ENCODE results near the gene SNRNP70. TPM values are rescaled to one million over a fixed set of nuclear protein-coding genes. Genes with fewer than 3 reads are reported as not detected.

SNRNP70 gene
- total and polyA plus RNA-seq, 10 of the 15 experiments (the other 5 are each of a cell fraction or from before 2014, with no cell fraction given) = 2.7 to 453 (median 159) TPM

DNA sequence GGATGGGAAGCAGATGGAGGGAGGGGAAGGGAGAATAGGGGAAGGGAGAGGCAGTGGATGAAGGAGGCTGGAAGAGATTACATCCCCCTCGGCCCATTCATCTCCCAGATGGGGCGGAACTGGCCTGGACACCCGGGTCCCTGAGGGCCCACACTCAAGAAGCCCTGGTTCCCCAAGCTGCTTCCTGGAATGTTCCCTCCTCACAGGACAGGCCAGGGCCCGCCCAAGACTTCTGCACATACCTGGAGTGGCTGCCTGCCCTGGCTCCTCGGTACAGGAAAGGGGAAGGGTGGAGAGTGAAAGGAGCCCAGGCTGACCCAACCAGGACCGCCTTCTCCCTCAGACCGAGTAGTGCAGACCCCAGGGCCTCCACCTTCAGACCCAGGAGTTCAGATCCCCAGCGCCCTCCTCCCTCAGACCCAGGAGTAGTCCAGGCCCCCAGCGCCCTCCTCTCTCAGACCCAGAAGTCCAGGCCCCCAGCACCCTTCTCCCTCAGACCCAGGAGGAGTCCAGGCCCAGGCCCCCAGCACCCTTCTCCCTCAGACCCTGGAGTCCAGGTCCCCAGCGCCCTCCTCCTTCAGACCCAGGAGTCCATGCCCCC lies 21.1 kb upstream of the SNRNP70 start (continued):
- TF ChIP-seq, protein P1, sequence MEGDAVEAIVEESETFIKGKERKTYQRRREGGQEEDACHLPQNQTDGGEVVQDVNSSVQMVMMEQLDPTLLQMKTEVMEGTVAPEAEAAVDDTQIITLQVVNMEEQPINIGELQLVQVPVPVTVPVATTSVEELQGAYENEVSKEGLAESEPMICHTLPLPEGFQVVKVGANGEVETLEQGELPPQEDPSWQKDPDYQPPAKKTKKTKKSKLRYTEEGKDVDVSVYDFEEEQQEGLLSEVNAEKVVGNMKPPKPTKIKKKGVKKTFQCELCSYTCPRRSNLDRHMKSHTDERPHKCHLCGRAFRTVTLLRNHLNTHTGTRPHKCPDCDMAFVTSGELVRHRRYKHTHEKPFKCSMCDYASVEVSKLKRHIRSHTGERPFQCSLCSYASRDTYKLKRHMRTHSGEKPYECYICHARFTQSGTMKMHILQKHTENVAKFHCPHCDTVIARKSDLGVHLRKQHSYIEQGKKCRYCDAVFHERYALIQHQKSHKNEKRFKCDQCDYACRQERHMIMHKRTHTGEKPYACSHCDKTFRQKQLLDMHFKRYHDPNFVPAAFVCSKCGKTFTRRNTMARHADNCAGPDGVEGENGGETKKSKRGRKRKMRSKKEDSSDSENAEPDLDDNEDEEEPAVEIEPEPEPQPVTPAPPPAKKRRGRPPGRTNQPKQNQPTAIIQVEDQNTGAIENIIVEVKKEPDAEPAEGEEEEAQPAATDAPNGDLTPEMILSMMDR (IDR thresholded peaks at IDR 0.05 in 2 of 3, conservative IDR thresholded peaks at IDR 0.05 in 1 of 3; ENCODE audit: control insufficient read depth in 2 of 3, extremely low read depth in 1 of 3, insufficient read depth in 1 of 3, low read depth in 3 of 3, low read length in 3 of 3) = no peak

DNA sequence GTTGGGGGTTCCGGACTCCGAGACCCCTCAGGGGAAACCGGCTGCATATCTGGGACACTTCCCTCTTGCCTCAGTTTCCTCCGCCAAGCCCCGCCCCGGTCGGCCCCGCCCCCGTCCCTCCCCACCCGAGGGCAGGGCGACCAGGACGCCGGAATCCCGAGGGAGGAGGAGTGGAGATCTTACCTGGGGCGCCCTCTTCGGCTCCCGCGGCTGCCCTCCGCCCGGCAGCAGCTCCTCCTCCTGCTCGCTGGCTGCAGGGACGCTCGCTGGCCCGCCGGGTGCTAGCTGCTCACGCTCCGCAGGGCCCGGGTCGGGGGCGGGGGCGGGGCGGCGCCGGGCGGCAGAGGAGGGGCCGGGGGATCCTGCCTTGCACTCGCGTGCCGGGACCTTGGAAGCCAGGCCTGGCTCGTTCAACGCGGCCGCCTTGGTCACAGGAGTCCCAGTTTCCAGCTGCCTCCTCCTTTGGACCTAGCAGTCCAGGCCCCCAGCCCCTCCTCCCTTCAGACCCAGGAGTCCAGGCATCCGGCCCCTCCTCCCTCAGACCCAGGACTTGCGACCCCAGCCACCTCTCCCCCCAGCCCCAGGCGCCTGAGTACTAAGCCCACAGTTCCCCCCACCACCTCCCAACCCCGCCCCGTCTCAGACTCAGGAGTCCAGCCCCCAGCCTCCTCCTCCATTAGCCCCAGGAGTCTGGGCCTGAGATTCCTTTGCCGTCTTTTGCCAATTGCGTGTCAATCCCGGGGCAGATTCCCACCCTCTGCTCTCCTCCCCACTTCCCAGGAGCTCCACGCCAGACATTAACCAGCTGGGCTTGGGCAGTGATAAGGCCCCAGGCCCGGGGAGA lies 20.3 kb upstream of the SNRNP70 start, which contains the start of gene NTF4:
Gene NTF4, minus strand, starts transcription at position 51 of the 844 bp plus-strand sequence. CDS start 2,821 bp downstream, outside the sequence.
- H3K9ac ChIP-seq (ENCODE audit: control insufficient read depth, insufficient read depth, low read length) = no peak within 1 kb of the TSS
- intact Hi-C loops (cut with micrococcal nuclease; ENCODE audit: unreplicated experiment) = no loop called here
- no peak within 1 kb of the TSS for H3K27ac ChIP-seq (ENCODE audit: control insufficient read depth, insufficient read depth)
- 8% methylated on average over 7 of the region's 53 CpGs for WGBS (ENCODE audit: insufficient coverage, insufficient replicate concordance, low lambda C conversion rate, missing lambda C conversion rate)
- H3K36me3 ChIP-seq (ENCODE audit: control insufficient read depth in 2 of 2, insufficient read depth in 2 of 2, low read length in 1 of 2) = no peaks in the 10 kb centered on the region
- ChIA-PET CTCF (interaction anchor here (1.1 kb wide), 1 partner anchor 33 kb away, joined by 3 read pairs; no protein-coding TSS in a partner anchor), SMC1A (ENCODE audit: uncharacterized antibody, unreplicated experiment) (no interaction called here), RAD21 (ENCODE audit: unreplicated experiment) (interaction anchor here (0.6 kb wide), 1 partner anchor 299 kb away, joined by 3 read pairs; no protein-coding TSS in a partner anchor), POLR2A (no interaction called here)
- FAIRE-seq (no peak), DNase-seq (ENCODE audit: low read depth, low spot score) (no peak), ATAC-seq (peak; percentile 48)
- in situ Hi-C loops (cut with MboI) = no loop called here
- no peak within 1 kb of the TSS for H2AFZ ChIP-seq (ENCODE audit: control insufficient read depth, low read depth, low read length)
- no peaks in the 10 kb centered on the region for H3K79me2 ChIP-seq (ENCODE audit: control insufficient read depth, insufficient read depth, low read length)
- H3K4me3 ChIP-seq = no peak within 1 kb of the TSS
- no peaks in the 10 kb centered on the region for H4K20me1 ChIP-seq (ENCODE audit: control insufficient read depth, insufficient read depth)
- no peaks in the 10 kb centered on the region for H3K9me3 ChIP-seq (replicated peaks; ENCODE audit: control insufficient read depth, insufficient read depth, low read length)
- peaks cover 2 to 3% of the 10 kb centered on the region in 2 experiments for H3K27me3 ChIP-seq (replicated peaks in 1 of 2; ENCODE audit: control insufficient read depth in 2 of 2, insufficient read depth in 2 of 2, low read length in 1 of 2)
- no peaks in the 10 kb centered on the region for H3K4me1 ChIP-seq (ENCODE audit: control insufficient read depth, insufficient read depth, low read length)
- no TSS peak for BruUV-seq (replicated peaks)
- H3K4me2 ChIP-seq (ENCODE audit: control insufficient read depth, insufficient read depth) = no peak within 1 kb of the TSS
- TF ChIP-seq BRCA1 (IDR thresholded peaks at IDR 0.05; ENCODE audit: low read depth, low read length) (no peak), EED (IDR thresholded peaks at IDR 0.05; ENCODE audit: low read depth) (no peak), IKZF1 (conservative IDR thresholded peaks at IDR 0.05) (no peak), SRF (IDR thresholded peaks at IDR 0.05; ENCODE audit: low read depth in 2 of 2, low read length in 2 of 2) (no peak), BCL11A (IDR thresholded peaks at IDR 0.05; ENCODE audit: low read depth, low read length) (no peak), EZH2 (IDR thresholded peaks at IDR 0.05; ENCODE audit: borderline replicate concordance, control insufficient read depth, low read depth, low read length) (no peak), EP300 (IDR thresholded peaks at IDR 0.05; ENCODE audit: borderline replicate concordance in 1 of 2, control insufficient read depth in 1 of 2, low read depth in 2 of 2, low read length in 2 of 2) (no peak), SPI1 (IDR thresholded peaks at IDR 0.05; ENCODE audit: borderline replicate concordance, insufficient read depth, low read depth, low read length) (no peak)
- TF ChIP-seq, protein P2, sequence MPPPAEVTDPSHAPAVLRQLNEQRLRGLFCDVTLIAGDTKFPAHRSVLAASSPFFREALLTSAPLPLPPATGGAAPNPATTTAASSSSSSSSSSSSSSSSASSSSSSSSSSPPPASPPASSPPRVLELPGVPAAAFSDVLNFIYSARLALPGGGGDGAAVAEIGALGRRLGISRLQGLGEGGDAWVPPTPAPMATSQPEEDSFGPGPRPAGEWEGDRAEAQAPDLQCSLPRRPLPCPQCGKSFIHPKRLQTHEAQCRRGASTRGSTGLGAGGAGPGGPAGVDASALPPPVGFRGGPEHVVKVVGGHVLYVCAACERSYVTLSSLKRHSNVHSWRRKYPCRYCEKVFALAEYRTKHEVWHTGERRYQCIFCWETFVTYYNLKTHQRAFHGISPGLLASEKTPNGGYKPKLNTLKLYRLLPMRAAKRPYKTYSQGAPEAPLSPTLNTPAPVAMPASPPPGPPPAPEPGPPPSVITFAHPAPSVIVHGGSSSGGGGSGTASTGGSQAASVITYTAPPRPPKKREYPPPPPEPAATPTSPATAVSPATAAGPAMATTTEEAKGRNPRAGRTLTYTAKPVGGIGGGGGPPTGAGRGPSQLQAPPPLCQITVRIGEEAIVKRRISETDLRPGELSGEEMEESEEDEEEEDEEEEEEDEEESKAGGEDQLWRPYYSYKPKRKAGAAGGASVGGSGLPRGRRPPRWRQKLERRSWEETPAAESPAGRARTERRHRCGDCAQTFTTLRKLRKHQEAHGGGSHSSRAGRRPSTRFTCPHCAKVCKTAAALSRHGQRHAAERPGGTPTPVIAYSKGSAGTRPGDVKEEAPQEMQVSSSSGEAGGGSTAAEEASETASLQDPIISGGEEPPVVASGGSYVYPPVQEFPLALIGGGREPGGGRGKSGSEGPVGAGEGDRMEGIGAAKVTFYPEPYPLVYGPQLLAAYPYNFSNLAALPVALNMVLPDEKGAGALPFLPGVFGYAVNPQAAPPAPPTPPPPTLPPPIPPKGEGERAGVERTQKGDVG (CRISPR knock-in tag; IDR thresholded peaks at IDR 0.05) = no peak
- TF ChIP-seq, protein P3, sequence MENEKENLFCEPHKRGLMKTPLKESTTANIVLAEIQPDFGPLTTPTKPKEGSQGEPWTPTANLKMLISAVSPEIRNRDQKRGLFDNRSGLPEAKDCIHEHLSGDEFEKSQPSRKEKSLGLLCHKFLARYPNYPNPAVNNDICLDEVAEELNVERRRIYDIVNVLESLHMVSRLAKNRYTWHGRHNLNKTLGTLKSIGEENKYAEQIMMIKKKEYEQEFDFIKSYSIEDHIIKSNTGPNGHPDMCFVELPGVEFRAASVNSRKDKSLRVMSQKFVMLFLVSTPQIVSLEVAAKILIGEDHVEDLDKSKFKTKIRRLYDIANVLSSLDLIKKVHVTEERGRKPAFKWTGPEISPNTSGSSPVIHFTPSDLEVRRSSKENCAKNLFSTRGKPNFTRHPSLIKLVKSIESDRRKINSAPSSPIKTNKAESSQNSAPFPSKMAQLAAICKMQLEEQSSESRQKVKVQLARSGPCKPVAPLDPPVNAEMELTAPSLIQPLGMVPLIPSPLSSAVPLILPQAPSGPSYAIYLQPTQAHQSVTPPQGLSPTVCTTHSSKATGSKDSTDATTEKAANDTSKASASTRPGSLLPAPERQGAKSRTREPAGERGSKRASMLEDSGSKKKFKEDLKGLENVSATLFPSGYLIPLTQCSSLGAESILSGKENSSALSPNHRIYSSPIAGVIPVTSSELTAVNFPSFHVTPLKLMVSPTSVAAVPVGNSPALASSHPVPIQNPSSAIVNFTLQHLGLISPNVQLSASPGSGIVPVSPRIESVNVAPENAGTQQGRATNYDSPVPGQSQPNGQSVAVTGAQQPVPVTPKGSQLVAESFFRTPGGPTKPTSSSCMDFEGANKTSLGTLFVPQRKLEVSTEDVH (IDR thresholded peaks at IDR 0.05; ENCODE audit: low read depth, partially characterized antibody) = no peak

All from GM12878 (cell line).